Stomach (tissue), 4 donors: ENCODE measurements around the gene ANKRD33B.

ENCODE experiments used
- CTCF ChIP-seq, 7 experiments: fragments of 450-650 bp in 4 of 7; fragments of 200-600 bp in 3 of 7; sonication (generic) in 3 of 7; IDR thresholded peaks; one replicate each; pipeline ENCODE4 v1.5.1; 2016 to 2019; ENCODE audit warnings: antibody characterized with exemption in 7 of 7, control low read depth in 2 of 7, mild to moderate bottlenecking in 1 of 7
- POLR2A ChIP-seq, 4 donors: fragments of 450-650 bp; IDR thresholded peaks; one replicate each; pipeline ENCODE4 v1.6.1; 2016; ENCODE audit warnings: antibody characterized with exemption in 4 of 4, control low read depth in 2 of 4, mild to moderate bottlenecking in 1 of 4, moderate library complexity in 1 of 4

DNA sequence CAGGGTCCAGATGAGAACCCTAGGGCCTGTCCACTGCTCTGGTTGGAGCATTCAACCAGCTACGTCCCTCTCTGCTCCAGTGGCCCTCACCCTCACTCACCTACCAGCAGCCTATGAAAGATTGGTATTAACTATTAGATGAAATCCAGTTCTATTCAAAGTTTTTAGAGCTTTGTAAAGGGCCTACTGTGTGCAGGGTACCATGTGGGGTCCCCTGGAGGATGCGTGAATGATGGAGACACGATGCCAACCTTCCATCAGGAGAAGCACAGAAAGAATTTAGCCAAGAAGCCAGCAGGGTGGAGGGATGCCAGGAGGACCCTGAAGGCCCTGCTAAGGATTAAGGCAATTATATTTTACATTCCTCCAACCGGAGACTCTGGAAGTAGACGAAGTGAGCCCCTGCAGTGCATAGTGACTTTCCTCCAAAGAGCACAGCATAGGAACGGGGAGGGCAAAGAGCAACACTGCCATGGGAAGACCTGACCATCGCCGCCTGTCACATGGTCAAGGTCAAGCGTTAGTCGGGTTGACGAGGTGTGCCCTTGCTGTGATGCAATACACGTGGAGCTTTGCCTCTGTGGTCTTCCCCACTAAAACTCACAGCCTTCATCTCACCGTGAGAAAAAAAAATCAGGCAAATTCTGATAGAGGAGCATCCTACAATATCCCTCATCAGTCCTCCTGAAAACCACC is 22.8 kb upstream of the ANKRD33B start:
- TF ChIP-seq POLR2A (IDR thresholded peaks at IDR 0.05) = no peak
- TF ChIP-seq CTCF (IDR thresholded peaks at IDR 0.05) = no peak
